Measurements from ENCODE around the gene NAPG.

DNA sequence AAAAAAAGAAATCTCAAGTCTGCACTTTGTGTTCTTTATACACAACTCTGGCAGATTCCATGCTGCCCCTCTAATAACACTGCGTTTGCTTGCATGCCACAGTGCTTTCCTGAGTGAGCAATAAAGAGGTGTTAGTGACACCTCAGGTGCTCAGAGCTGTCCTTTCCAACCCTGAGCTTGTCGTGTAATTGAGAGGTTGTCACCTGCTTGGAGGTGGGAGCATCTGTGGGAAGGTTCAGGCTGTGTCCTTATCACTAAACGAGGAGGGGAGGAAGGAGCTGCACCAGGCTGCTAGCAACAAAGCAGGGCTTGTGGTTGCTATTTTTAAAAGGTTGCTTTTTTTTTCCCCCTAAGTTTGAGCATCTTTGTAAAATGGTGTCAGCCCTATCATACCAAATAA, 39.5 kb upstream of the NAPG start:
- TF ChIP-seq CTCF (conservative IDR thresholded peaks at IDR 0.05; ENCODE audit: low read depth, low read length) (no peak), EZH2 (IDR thresholded peaks at IDR 0.05; ENCODE audit: borderline replicate concordance, low read depth, low read length, poor library complexity, severe bottlenecking) (no peak)
